Measurements from ENCODE around the gene MYRF. TPM values are rescaled to one million over a fixed set of nuclear protein-coding genes. Genes with fewer than 3 reads are reported as not detected.
A peak's percentile ranks its signal among the peaks of the same experiment; 100 is the strongest.

Gene MYRF
- total and polyA plus RNA-seq, 2 of the 13 experiments (the other 11 are each of a cell fraction or from before 2014, with no cell fraction given) = 10.2 to 25.9 TPM

- no TSS peak for BruUV-seq (replicated peaks)
- Histone ChIP-seq H3K9ac (ENCODE audit: insufficient read depth, low read depth, low read length) (peak within 1 kb of the TSS; percentile 98), H2AFZ (ENCODE audit: low read length) (peak within 1 kb of the TSS; percentile 60), H3K27me3 (ENCODE audit: control insufficient read depth in 1 of 2, insufficient read depth in 2 of 2, low read length in 2 of 2) (no peaks in the 10 kb centered on the region; a peak in 1 of 5 replicates), H3K4me2 (ENCODE audit: low read depth, low read length) (peak within 1 kb of the TSS; percentile 99), H3K4me3 (replicated peaks in 1 of 3; ENCODE audit: insufficient read depth in 1 of 3, low read depth in 2 of 3, low read length in 3 of 3) (peak within 1 kb of the TSS; percentile 74 to 94 (median 81)), H4K20me1 (ENCODE audit: insufficient read depth, low read length) (no peaks in the 10 kb centered on the region), H3K27ac (ENCODE audit: extremely low read length, insufficient read depth, low read length) (peak within 1 kb of the TSS; percentile 99), H3K79me2 (ENCODE audit: insufficient read depth, low read length) (peaks cover 25% of the 10 kb centered on the region), H3K4me1 (ENCODE audit: insufficient read depth, low read length) (peaks cover 52% of the 10 kb centered on the region), H3K36me3 (replicated peaks in 1 of 2; ENCODE audit: control insufficient read depth in 1 of 2, insufficient read depth in 2 of 2, low read length in 2 of 2) (peaks cover 7 to 17% of the 10 kb centered on the region in 2 experiments), H3K9me3 (ENCODE audit: low read length) (no peaks in the 10 kb centered on the region)
- intact Hi-C loops (cut with micrococcal nuclease; ENCODE audit: unreplicated experiment) (loop anchor here (1.0 kb wide), 1 partner anchor 20 kb away; no protein-coding TSS in a partner anchor), in situ Hi-C loops (cut with HindIII; ENCODE audit: extremely low pct_ligation_motif_present, low pct_unique_long_range_greater_than_20kb) (no loop called here)
- ATAC-seq = peak; percentile 71
- POLR2A ChIA-PET = interaction anchor here (0.6 to 5.8 kb wide), 8 partner anchors 12 to 156 kb away, joined by 3 to 50 read pairs (median 10); partner anchors contain the start of genes FADS2, FEN1, FTH1 and TMEM258
- WGBS (ENCODE audit: low lambda C conversion rate) = 1% methylated on average over 6 of the region's 73 CpGs
- FAIRE-seq = no peak
- peak; percentile 95 for DNase-seq (ENCODE audit: low spot score)
- CTCF ChIA-PET (ENCODE audit: low intra/inter-chr PET ratio, low total read pairs) = interaction anchor here (1.0 to 1.3 kb wide), 2 partner anchors 12 to 20 kb away, joined by 3 to 6 read pairs; no protein-coding TSS in a partner anchor
- TF ChIP-seq NKX3-1 (CRISPR knock-in tag; IDR thresholded peaks at IDR 0.05) (peak; percentile 36), SMC3 (IDR thresholded peaks at IDR 0.05; ENCODE audit: low read length) (no peak), HOXA9 (CRISPR knock-in tag; IDR thresholded peaks at IDR 0.05; ENCODE audit: borderline replicate concordance) (peak; percentile 76; the same call in 1 of the 2 replicates), ARNT (IDR thresholded peaks at IDR 0.05) (no peak), CREM (IDR thresholded peaks at IDR 0.05) (peak; percentile 69), CREM (CRISPR knock-in tag; IDR thresholded peaks at IDR 0.05) (peak; percentile 58; the same call in 1 of the 2 replicates), ZNF275 (CRISPR knock-in tag; IDR thresholded peaks at IDR 0.05; ENCODE audit: borderline replicate concordance) (peak; percentile 94; the same call in 1 of the 2 replicates), HOXD1 (CRISPR knock-in tag; IDR thresholded peaks at IDR 0.05) (peak; percentile 73; the same call in 1 of the 2 replicates), MIER3 (CRISPR knock-in tag; IDR thresholded peaks at IDR 0.05; ENCODE audit: borderline replicate concordance) (peak; percentile 70; the same call in 1 of the 2 replicates), RXRB (CRISPR knock-in tag; IDR thresholded peaks at IDR 0.05; ENCODE audit: borderline replicate concordance) (0 out of 2 replicates have a peak, but pooled peaks have one; percentile 53), RAD51 (IDR thresholded peaks at IDR 0.05; ENCODE audit: borderline replicate concordance) (no peak), ZNF883 (CRISPR knock-in tag; IDR thresholded peaks at IDR 0.05; ENCODE audit: not compliant biosample characterization) (peak; percentile 64), ZNF749 (CRISPR knock-in tag; IDR thresholded peaks at IDR 0.05; ENCODE audit: borderline replicate concordance) (peak; percentile 87; the same call in 1 of the 2 replicates), FUBP1 (CRISPR knock-in tag; IDR thresholded peaks at IDR 0.05; ENCODE audit: borderline replicate concordance) (no peak), MED8 (CRISPR knock-in tag; IDR thresholded peaks at IDR 0.05; ENCODE audit: insufficient replicate concordance) (peak; percentile 89), CBX2 (IDR thresholded peaks at IDR 0.05; ENCODE audit: low read depth, low read length) (no peak), CBX2 (CRISPR knock-in tag; IDR thresholded peaks at IDR 0.05; ENCODE audit: low read depth) (no peak), ZNF577 (CRISPR knock-in tag; IDR thresholded peaks at IDR 0.05; ENCODE audit: borderline replicate concordance, low read depth) (peak; percentile 62; the same call in 1 of the 2 replicates), RNF2 (conservative IDR thresholded peaks at IDR 0.05; ENCODE audit: low read depth) (peak; percentile 84), PHF20 (CRISPR knock-in tag; IDR thresholded peaks at IDR 0.05) (peak; percentile 38; the same call in 1 of the 2 replicates), TSC22D2 (CRISPR knock-in tag; IDR thresholded peaks at IDR 0.05; ENCODE audit: borderline replicate concordance) (no peak), ZNF652 (CRISPR knock-in tag; IDR thresholded peaks at IDR 0.05; ENCODE audit: borderline replicate concordance, low read depth) (no peak), RBM22 (optimal IDR thresholded peaks at IDR 0.05; ENCODE audit: low read length) (no peak)
Measured at GRCh38 chr11:61816736-61817455, 64.5 kb downstream of the MYRF start, which contains the start of gene FADS1. Gene FADS1 (minus strand): TSS chr11:61817003. CDS start chr11:61816929, 74 bp downstream.

Measured in HepG2 (cell line).